GM23338 (cell line): ENCODE results near the gene CDK14. TPM values are rescaled to one million over a fixed set of nuclear protein-coding genes. Genes with fewer than 3 reads are reported as not detected.

Source experiments
- ATAC-seq: fragments of 200-7000 bp; cut with Tn5 transposase; 3 replicates; pipeline ENCODE4 v1.9.1; 2020
- DNase-seq: peaks from one replicate; pipeline ENCODE4 v3.0.0-alpha.2; 2015; ENCODE audit warnings: low spot score
- H2AFZ ChIP-seq: fragments of 200-600 bp; sonication (generic); 2 replicates; pipeline ENCODE4 v1.8.0; 2016; ENCODE audit warnings: antibody characterized with exemption, mild to moderate bottlenecking, moderate library complexity
- H3F3A ChIP-seq: fragments of 200-600 bp; sonication (generic); replicated peaks from 2 replicates; pipeline ENCODE4 v1.8.0; 2017; ENCODE audit warnings: antibody characterized with exemption, mixed run types, low read depth
- H3K27ac ChIP-seq: fragments of 200-600 bp; sonication (generic); 2 replicates; pipeline ENCODE4 v1.6.1; 2016; ENCODE audit warnings: low read depth
- H3K27me3 ChIP-seq: fragments of 200-600 bp; sonication (generic); 2 replicates; pipeline ENCODE4 v1.8.0; 2016; ENCODE audit warnings: mild to moderate bottlenecking, mixed run types, moderate library complexity; ENCODE audit not compliant: insufficient read depth
- H3K36me3 ChIP-seq: fragments of 200-600 bp; sonication (generic); 2 replicates; pipeline ENCODE4 v1.8.0; 2016; ENCODE audit warnings: mild to moderate bottlenecking; ENCODE audit not compliant: insufficient read depth
- H3K4me1 ChIP-seq: fragments of 200-600 bp; sonication (generic); 2 replicates; pipeline ENCODE4 v1.8.0; 2016; ENCODE audit warnings: mild to moderate bottlenecking, moderate library complexity; ENCODE audit not compliant: insufficient read depth
- H3K4me2 ChIP-seq: fragments of 200-600 bp; sonication (generic); 2 replicates; pipeline ENCODE4 v1.7.1; 2017; ENCODE audit warnings: mixed run types
- H3K4me3 ChIP-seq: fragments of 200-600 bp; sonication (generic); 2 replicates; pipeline ENCODE4 v1.6.1; 2016; ENCODE audit warnings: mixed run types
- H3K79me2 ChIP-seq: fragments of 200-600 bp; sonication (generic); replicated peaks from 2 replicates; pipeline ENCODE4 v1.8.0; 2017; ENCODE audit warnings: mild to moderate bottlenecking; ENCODE audit not compliant: insufficient read depth
- H3K9me2 ChIP-seq: fragments of 200-600 bp; sonication (generic); 2 replicates; pipeline ENCODE4 v1.8.0; 2017; ENCODE audit not compliant: insufficient read depth
- H4K20me1 ChIP-seq: fragments of 200-600 bp; sonication (generic); replicated peaks from 2 replicates; pipeline ENCODE4 v1.8.0; 2017; ENCODE audit warnings: mild to moderate bottlenecking; ENCODE audit not compliant: insufficient read depth
- H3K27ac Mint-ChIP-seq: 2 replicates; pipeline ENCODE4 v1.8.0; 2020; ENCODE audit warnings: inconsistent platforms, mild to moderate bottlenecking, moderate library complexity, mixed read lengths
- H3K27me3 Mint-ChIP-seq: 3 replicates; pipeline ENCODE4 v1.8.0; 2022; ENCODE audit warnings: low read depth, mild to moderate bottlenecking, moderate library complexity, mixed read lengths, inconsistent platforms; ENCODE audit not compliant: insufficient read depth, poor library complexity
- H3K36me3 Mint-ChIP-seq: 3 replicates; pipeline ENCODE4 v1.8.0; 2021; ENCODE audit warnings: low read depth, mild to moderate bottlenecking, inconsistent platforms, moderate library complexity, mixed read lengths
- H3K4me1 Mint-ChIP-seq: 3 replicates; pipeline ENCODE4 v1.8.0; 2020; ENCODE audit warnings: mild to moderate bottlenecking, inconsistent platforms, mixed read lengths
- H3K4me3 Mint-ChIP-seq: 3 replicates; pipeline ENCODE4 v1.8.0; 2021; ENCODE audit warnings: moderate library complexity, mild to moderate bottlenecking, inconsistent platforms, mixed read lengths
- H3K9me3 Mint-ChIP-seq: 3 replicates; pipeline ENCODE4 v1.8.0; 2020; ENCODE audit warnings: moderate library complexity, mild to moderate bottlenecking, inconsistent platforms, mixed read lengths
- CREB1 ChIP-seq: fragments of 250-450 bp; sonication (Bioruptor Pico); IDR thresholded peaks from 2 replicates; pipeline ENCODE4 v1.5.0; 2020; ENCODE audit warnings: low read depth, mild to moderate bottlenecking, moderate library complexity
- CTCF ChIP-seq, 2 experiments: fragments of 200-600 bp in 1 of 2; sonication (generic) in 1 of 2; conservative IDR thresholded peaks; 2 replicates each; pipeline versions ENCODE4 v1.5.1 to v1.6.1; 2016 to 2017; ENCODE audit warnings: antibody characterized with exemption in 2 of 2, low read depth in 2 of 2, mild to moderate bottlenecking in 2 of 2, moderate library complexity in 1 of 2
- ETS1 ChIP-seq: IDR thresholded peaks from 2 replicates; pipeline ENCODE4 v1.6.1; 2016; ENCODE audit warnings: antibody characterized with exemption
- EZH2 ChIP-seq: fragments of 200-600 bp; sonication (generic); IDR thresholded peaks from one replicate; pipeline ENCODE4 v1.8.0; 2017; ENCODE audit warnings: antibody characterized with exemption, mild to moderate bottlenecking, low read depth; ENCODE audit not compliant: unreplicated experiment
- EZH2phosphoT487 ChIP-seq: fragments of 200-600 bp; sonication (generic); IDR thresholded peaks from one replicate; pipeline ENCODE4 v1.8.1; 2018; ENCODE audit warnings: antibody characterized with exemption; ENCODE audit not compliant: unreplicated experiment
- JUNB ChIP-seq: IDR thresholded peaks from one replicate; pipeline ENCODE4 v1.6.1; 2016; ENCODE audit warnings: antibody characterized with exemption; ENCODE audit not compliant: unreplicated experiment
- NANOG ChIP-seq: IDR thresholded peaks from 2 replicates; pipeline ENCODE4 v1.6.1; 2016; ENCODE audit warnings: antibody characterized with exemption, borderline replicate concordance
- POLR2AphosphoS5 ChIP-seq: IDR thresholded peaks from 2 replicates; pipeline ENCODE4 v1.6.1; 2016; ENCODE audit warnings: antibody characterized with exemption, low read depth
- REST ChIP-seq: IDR thresholded peaks from one replicate; pipeline ENCODE4 v1.6.1; 2018; ENCODE audit warnings: antibody characterized with exemption; ENCODE audit not compliant: unreplicated experiment
- STAT1 ChIP-seq: IDR thresholded peaks from one replicate; pipeline ENCODE4 v1.6.1; 2016; ENCODE audit warnings: antibody characterized with exemption; ENCODE audit not compliant: unreplicated experiment
- ZNF114 ChIP-seq: fragments of 250-450 bp; sonication (Bioruptor Pico); IDR thresholded peaks from 2 replicates; pipeline ENCODE4 v1.5.0; 2020; ENCODE audit warnings: mild to moderate bottlenecking, moderate library complexity
- ZNF331 ChIP-seq: fragments of 250-450 bp; sonication (Bioruptor Pico); IDR thresholded peaks from 2 replicates; pipeline ENCODE4 v1.5.0; 2020; ENCODE audit warnings: low read depth, mild to moderate bottlenecking, moderate library complexity
- ZNF462 ChIP-seq: fragments of 250-450 bp; sonication (Bioruptor Pico); IDR thresholded peaks from 2 replicates; pipeline ENCODE4 v1.5.0; 2020; ENCODE audit warnings: mild to moderate bottlenecking, moderate library complexity
- polyA plus RNA-seq: library from polyadenylated mRNA; unstranded; fragments of >200 nt; fragmentation: Nextera tagmentation; extraction: Ambion mirVana; gene quantifications from 2 replicates; pipeline ENCODE4 v1.2.1, GENCODE V29; 2016
- total RNA-seq: library from RNA; depleted of rRNA; stranded (reverse); fragments of >200 nt; shearing (Covaris generic); gene quantifications from 2 replicates; pipeline ENCODE4 v1.2.3, GENCODE V29; 2014

The CDK14 gene
- total and polyA plus RNA-seq, 2 experiments from 2014 or later, result 11.2 to 24.0 TPM

GRCh38 chr7:91045606-91046005, 449.5 kb downstream of the CDK14 start:
- Histone ChIP-seq H2AFZ (no peak overlapping the region), H3K4me2 (no peak overlapping the region), H4K20me1 (no peaks in the 10 kb centered on the region), H3K27me3 (peaks cover 15% of the 10 kb centered on the region), H3K36me3 (no peaks in the 10 kb centered on the region), H3K79me2 (no peaks in the 10 kb centered on the region), H3K4me3 (no peak overlapping the region), H3K4me1 (peaks cover 30% of the 10 kb centered on the region), H3K9me2 (no peaks in the 10 kb centered on the region), H3F3A (no peaks in the 10 kb centered on the region), H3K27ac (no peak overlapping the region)
- TF ChIP-seq ZNF462 (CRISPR knock-in tag), result no peak
- TF ChIP-seq ZNF114, result no peak
- TF ChIP-seq NANOG, result no peak
- no peak for TF ChIP-seq REST
- TF ChIP-seq EZH2phosphoT487, result no peak
- no peak for TF ChIP-seq ETS1
- TF ChIP-seq POLR2AphosphoS5, result no peak
- TF ChIP-seq CTCF (conservative IDR thresholded peaks at IDR 0.05; ENCODE audit: low read depth in 2 of 2), result no peak
- no peak for TF ChIP-seq EZH2
- no peak for TF ChIP-seq CREB1
- no peak for TF ChIP-seq ZNF331 (CRISPR knock-in tag)
- no peak for TF ChIP-seq JUNB
- TF ChIP-seq STAT1, result no peak
- Mint-ChIP-seq H3K4me3 (no peak overlapping the region), H3K27ac (no peak overlapping the region), H3K9me3 (no peaks in the 10 kb centered on the region), H3K27me3 (peaks cover 9% of the 10 kb centered on the region), H3K4me1 (peaks cover 36% of the 10 kb centered on the region), H3K36me3 (peaks cover 5% of the 10 kb centered on the region; the same call in 1 of the 3 replicates)
- no peak for ATAC-seq
- DNase-seq, result no peak
